HG03175 (cell line): ENCODE results near the gene ILF2.
"Not testable (repeated sequence)": the region's sequence is repeated elsewhere in the genome, so short reads cannot be mapped to it uniquely, and the experiment has no call there.

Experiments
- ATAC-seq: cut with Tn5 transposase; IDR thresholded peaks from one replicate; pipeline ENCODE4 v1.9.1; 2021; ENCODE audit warnings: mild to moderate bottlenecking, moderate library complexity; ENCODE audit not compliant: unreplicated experiment

Gene ILF2

GRCh38 chr1:153670859-153671627 lies at the start of gene ILF2:
ILF2 (minus strand) TSS chr1:153670993; CDS start chr1:153670922, 71 bp downstream.
- peak; percentile 94 for ATAC-seq

- ATAC-seq, result no peak
Measured at GRCh38 chr1:153717330-153717729, 46.5 kb upstream of the ILF2 start.

- ATAC-seq, result not testable (repeated sequence)
Measured at GRCh38 chr1:153716211-153716610, 45.4 kb upstream of the ILF2 start.

GRCh38 chr1:153711026-153711425 lies 40.2 kb upstream of the ILF2 start:
- ATAC-seq, result no peak

- no peak for ATAC-seq
Measured at GRCh38 chr1:153705484-153705883, 34.7 kb upstream of the ILF2 start.

GRCh38 chr1:153699768-153700167 lies 29.0 kb upstream of the ILF2 start:
- ATAC-seq, result no peak

- ATAC-seq, result no peak
Measured at GRCh38 chr1:153698923-153699714, 28.3 kb upstream of the ILF2 start.

GRCh38 chr1:153698020-153698922 lies 27.5 kb upstream of the ILF2 start:
- ATAC-seq, result no peak

GRCh38 chr1:153697191-153698019 lies 26.6 kb upstream of the ILF2 start:
- ATAC-seq, result no peak

- no peak for ATAC-seq
Measured at GRCh38 chr1:153696741-153697140, 25.9 kb upstream of the ILF2 start.

- no peak for ATAC-seq
Measured at GRCh38 chr1:153693466-153693865, 22.7 kb upstream of the ILF2 start.

- ATAC-seq, result no peak
Measured at GRCh38 chr1:153688736-153689328, 18.0 kb upstream of the ILF2 start.

- no peak for ATAC-seq
Measured at GRCh38 chr1:153688276-153688675, 17.5 kb upstream of the ILF2 start.

GRCh38 chr1:153687346-153688125 lies 16.7 kb upstream of the ILF2 start:
- ATAC-seq, result no peak

GRCh38 chr1:153685544-153686340 lies 14.9 kb upstream of the ILF2 start:
- ATAC-seq, result no peak

- no peak for ATAC-seq
Measured at GRCh38 chr1:153684892-153685291, 14.1 kb upstream of the ILF2 start.

GRCh38 chr1:153683854-153684253 lies 13.1 kb upstream of the ILF2 start:
- no peak for ATAC-seq

GRCh38 chr1:153682730-153683129 lies 11.9 kb upstream of the ILF2 start:
- no peak for ATAC-seq

- ATAC-seq, result no peak
Measured at GRCh38 chr1:153680120-153680403, 9.3 kb upstream of the ILF2 start.
